ENCODE measurements around the gene RNF217. TPM values are rescaled to one million over a fixed set of nuclear protein-coding genes. Genes with fewer than 3 reads are reported as not detected.

Gene RNF217
- total and polyA plus RNA-seq, 2 of the 8 experiments (the other 6 are each of a cell fraction or from before 2014, with no cell fraction given) = 2.0 to 8.9 TPM

DNA sequence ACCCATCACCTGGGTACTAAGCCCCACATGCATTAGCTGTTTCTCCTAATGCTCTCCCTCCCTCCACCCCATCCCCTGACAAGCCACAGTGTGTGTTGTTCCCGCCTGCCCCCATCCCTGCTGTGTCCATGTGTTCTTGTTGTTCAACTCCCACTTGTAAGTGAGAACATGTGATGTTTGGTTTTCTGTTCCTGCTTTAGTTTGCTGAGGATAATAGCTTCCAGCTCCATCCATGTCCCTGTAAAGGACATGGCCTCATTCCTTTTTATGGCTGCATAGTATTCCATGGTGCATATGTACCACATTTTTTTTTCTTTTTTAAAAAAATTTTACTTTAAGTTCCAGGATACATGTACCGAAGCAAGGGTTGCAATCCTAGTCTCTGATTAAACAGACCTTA is 76.7 kb downstream of the RNF217 start (continued):
- no peak for TF ChIP-seq YY1 (IDR thresholded peaks at IDR 0.05; ENCODE audit: low read depth, low read length)
- no peak for TF ChIP-seq EZH2 (IDR thresholded peaks at IDR 0.05; ENCODE audit: low read depth, low read length, severe bottlenecking)
- TF ChIP-seq ASH2L (IDR thresholded peaks at IDR 0.05; ENCODE audit: low read length) = no peak
- no peak for TF ChIP-seq TAF7 (optimal IDR thresholded peaks at IDR 0.05; ENCODE audit: borderline replicate concordance, low read depth, low read length)
- TF ChIP-seq BACH1 (IDR thresholded peaks at IDR 0.05; ENCODE audit: low read length) = no peak
- TF ChIP-seq, protein P1, sequence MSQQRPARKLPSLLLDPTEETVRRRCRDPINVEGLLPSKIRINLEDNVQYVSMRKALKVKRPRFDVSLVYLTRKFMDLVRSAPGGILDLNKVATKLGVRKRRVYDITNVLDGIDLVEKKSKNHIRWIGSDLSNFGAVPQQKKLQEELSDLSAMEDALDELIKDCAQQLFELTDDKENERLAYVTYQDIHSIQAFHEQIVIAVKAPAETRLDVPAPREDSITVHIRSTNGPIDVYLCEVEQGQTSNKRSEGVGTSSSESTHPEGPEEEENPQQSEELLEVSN (IDR thresholded peaks at IDR 0.05) = no peak

All from H1 (cell line).